Neural progenitor cell (in vitro differentiated cells): ENCODE measurements around the gene ERCC5.

ENCODE experiments used
- EZH2 ChIP-seq: fragments of 200-600 bp; sonication (generic); IDR thresholded peaks from 2 replicates; pipeline ENCODE4 v1.6.1; 2017; ENCODE audit warnings: antibody characterized with exemption, mild to moderate bottlenecking, moderate library complexity
- EZH2phosphoT487 ChIP-seq: fragments of 200-600 bp; sonication (generic); IDR thresholded peaks from 2 replicates; pipeline ENCODE4 v1.6.1; 2017; ENCODE audit warnings: antibody characterized with exemption
- TF ChIP-seq, protein P1 (sequence below): fragments of 200-600 bp; sonication (generic); IDR thresholded peaks from 2 replicates; pipeline ENCODE4 v1.5.1; 2017; ENCODE audit warnings: antibody characterized with exemption, mild to moderate bottlenecking

DNA sequence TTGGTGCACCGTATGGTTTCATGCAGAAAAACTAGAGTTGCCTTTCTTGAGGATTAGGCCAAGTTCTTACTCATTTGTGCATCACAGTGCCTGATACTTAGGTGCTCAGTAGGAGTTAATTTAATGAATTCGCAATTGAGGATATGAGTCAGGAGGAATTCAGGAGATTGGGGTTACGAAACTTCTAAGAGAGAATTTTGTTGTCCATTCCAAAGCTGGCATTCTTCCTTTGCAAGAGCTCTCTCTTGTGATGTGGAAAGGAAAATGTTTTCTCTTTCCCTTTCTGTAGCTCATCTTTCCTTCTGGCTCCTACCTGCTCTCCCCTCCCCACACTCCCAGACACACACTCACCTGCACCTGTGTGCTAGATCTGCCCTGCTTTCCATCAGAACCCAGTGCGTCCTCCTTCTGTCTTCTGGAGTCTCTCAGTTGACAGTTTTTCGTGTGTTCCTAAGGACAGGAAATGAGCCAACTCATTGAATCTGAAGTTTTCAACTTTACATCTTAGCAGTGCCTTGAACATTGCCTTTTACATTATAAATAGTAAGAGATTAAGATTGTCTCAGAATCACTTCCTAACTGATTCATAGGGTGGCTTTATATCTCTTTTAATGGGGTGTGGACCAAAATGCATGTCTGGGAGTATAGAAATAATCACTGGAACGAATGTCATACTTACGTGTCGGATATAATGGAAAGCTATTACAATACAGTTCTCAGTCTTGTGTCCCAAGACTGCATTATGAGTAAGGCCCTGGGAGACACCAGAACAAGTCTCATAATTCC, 19.7 kb upstream of the ERCC5 start:
- TF ChIP-seq, protein P1, sequence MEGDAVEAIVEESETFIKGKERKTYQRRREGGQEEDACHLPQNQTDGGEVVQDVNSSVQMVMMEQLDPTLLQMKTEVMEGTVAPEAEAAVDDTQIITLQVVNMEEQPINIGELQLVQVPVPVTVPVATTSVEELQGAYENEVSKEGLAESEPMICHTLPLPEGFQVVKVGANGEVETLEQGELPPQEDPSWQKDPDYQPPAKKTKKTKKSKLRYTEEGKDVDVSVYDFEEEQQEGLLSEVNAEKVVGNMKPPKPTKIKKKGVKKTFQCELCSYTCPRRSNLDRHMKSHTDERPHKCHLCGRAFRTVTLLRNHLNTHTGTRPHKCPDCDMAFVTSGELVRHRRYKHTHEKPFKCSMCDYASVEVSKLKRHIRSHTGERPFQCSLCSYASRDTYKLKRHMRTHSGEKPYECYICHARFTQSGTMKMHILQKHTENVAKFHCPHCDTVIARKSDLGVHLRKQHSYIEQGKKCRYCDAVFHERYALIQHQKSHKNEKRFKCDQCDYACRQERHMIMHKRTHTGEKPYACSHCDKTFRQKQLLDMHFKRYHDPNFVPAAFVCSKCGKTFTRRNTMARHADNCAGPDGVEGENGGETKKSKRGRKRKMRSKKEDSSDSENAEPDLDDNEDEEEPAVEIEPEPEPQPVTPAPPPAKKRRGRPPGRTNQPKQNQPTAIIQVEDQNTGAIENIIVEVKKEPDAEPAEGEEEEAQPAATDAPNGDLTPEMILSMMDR = no peak
- TF ChIP-seq EZH2phosphoT487 (no peak), EZH2 (no peak)
